NCI-H1092 (cell line): Measurements from ENCODE around the gene GPC6.

Experiments
- DNase-seq: peaks from one replicate; lab custom pipeline; 2025; lab: John Stamatoyannopoulos, UW

Gene GPC6

DNA sequence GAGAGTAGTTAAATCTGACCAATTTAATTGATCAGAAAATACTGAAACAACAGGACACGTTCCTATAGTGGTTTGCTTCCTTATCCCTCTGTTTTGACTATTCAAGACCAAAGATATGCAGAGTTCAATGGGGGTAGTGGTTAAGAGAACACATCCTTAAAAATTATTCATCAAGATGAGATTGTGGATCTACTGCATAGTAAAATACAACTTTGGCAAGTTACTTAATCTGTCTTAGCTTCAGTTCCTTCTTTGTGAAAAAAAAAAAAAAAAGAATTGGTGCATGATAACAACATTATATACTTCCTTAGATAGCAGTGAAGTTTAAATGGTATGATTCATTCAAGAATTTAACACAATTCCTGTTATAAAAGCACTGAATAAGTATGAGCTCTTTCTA lies 700.8 kb downstream of the GPC6 start:
- no peak for DNase-seq

- no peak for DNase-seq
These were observed 706.3 kb downstream of the GPC6 start for GRCh38 chr13:93932901-93933300.

DNA sequence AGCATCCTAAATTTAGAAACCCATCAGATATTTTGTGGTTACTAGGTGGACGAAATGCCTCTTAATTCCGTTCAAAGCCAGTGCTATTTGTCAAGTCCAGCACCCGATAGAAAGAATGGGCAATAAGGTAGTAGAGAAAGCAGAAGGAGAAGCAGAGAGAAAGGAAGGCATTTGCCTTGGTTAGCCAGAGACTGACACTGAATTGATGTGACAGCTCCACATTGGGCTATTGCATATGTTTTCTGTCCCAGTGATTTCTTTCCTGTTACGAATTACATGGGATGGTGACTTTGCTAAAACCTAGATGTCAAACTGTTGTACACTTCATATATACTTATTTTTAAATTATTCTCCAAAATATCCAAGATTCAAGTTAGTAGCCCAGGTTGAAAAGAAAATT lies 710.3 kb downstream of the GPC6 start:
- DNase-seq, result no peak

GRCh38 chr13:93941444-93941843 lies 714.8 kb downstream of the GPC6 start:
- no peak for DNase-seq

GRCh38 chr13:93942016-93942415 lies 715.4 kb downstream of the GPC6 start:
- no peak for DNase-seq

DNA sequence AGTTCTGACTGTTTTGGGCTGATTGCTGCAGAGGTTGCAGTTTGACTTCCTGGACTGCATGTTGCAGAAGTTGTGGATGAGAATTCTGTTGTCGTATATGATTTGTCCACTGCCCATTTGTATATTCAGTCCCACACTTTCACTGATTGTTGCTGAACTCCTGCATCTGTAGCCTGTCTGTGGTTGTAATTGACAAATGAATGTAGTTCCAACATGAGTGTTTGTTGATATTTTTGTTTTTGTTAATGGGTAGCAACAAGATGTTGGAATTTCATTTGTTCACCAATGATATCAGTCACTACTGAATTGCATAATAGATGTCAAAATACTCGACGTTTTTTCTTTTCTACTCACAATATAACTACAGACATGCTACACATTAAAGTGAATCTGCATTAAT lies 719.0 kb downstream of the GPC6 start:
- no peak for DNase-seq

GRCh38 chr13:93946994-93947393 lies 720.4 kb downstream of the GPC6 start:
- DNase-seq, result no peak

GRCh38 chr13:93947651-93948050 lies 721.0 kb downstream of the GPC6 start:
- no peak for DNase-seq

DNA sequence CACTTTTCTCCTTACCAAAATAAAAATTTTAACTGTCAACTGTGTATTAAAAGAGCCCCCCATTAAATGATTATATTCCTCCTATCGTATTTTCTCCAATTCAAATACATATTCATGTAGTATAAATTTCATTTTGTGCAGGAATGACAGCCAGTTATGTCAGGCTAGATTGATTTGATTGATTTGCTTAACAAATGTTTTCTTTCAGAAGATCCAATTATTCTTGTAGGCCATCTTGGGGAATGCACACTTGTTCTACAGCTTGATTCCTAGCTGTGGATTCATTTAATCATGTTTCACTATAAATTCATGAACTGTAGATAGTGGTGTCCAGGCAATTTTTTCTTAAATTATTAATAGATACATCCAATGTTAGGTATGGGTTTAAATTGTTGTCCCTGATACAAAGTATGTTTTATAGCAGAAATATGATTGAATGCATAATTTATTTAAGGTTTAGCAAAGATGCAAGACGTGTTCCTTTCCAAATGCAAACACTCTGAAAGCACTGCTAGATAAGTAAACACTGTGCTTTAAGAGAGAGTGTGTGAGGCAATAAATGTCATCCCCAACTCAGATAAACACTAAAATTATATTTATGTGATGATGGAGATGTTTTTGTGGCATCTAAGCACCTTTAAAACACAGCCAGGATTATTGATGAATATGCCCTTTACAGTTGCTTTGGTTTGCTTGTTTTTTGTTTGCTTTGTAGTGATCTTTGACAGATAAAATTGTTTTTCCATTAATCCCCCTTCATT lies 721.7 kb downstream of the GPC6 start:
- DNase-seq, result no peak

- no peak for DNase-seq
These were observed 724.5 kb downstream of the GPC6 start for GRCh38 chr13:93951108-93951507.

GRCh38 chr13:93951951-93952350 lies 725.3 kb downstream of the GPC6 start:
- no peak for DNase-seq

GRCh38 chr13:93953841-93954240 lies 727.2 kb downstream of the GPC6 start:
- DNase-seq, result no peak

- DNase-seq, result no peak
These were observed 729.3 kb downstream of the GPC6 start for GRCh38 chr13:93955904-93956303.

- DNase-seq, result no peak
These were observed 729.8 kb downstream of the GPC6 start for GRCh38 chr13:93956426-93956825.

GRCh38 chr13:93957371-93957770 lies 730.8 kb downstream of the GPC6 start:
- DNase-seq, result no peak

DNA sequence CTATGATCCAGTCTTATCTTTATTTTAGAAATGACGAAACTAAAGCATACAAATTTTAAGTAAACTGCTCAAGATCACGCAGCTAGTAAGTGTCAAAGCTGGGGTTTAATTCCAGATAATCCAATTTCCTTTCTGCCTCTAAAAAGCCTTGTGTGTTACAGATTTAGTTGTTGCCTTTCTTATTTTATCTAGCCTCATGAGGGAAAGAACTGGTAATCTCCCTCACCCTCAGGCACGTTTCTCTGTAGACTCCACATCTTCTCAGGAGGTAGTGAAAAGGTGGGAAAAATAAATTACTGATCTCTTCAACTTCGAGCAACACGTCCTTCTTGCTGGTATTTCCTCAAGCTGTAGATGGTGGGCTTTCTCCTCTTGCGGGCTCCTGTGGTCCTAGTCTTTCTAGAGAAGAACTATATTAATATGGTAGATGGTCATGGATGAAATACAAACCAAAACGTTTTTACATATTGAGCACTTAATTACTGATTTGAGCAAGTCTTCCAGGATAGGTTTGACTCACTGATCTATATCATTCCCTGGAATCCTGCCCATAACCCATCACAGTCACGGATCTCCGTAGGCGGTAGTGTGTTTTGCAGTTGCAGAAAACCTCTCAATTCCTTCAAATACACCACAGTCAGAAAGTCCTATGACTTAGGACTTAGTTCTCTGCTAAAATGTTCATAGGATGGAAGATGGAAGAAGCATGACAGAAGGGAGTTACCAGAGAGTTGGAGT lies 733.4 kb downstream of the GPC6 start:
- no peak for DNase-seq

DNA sequence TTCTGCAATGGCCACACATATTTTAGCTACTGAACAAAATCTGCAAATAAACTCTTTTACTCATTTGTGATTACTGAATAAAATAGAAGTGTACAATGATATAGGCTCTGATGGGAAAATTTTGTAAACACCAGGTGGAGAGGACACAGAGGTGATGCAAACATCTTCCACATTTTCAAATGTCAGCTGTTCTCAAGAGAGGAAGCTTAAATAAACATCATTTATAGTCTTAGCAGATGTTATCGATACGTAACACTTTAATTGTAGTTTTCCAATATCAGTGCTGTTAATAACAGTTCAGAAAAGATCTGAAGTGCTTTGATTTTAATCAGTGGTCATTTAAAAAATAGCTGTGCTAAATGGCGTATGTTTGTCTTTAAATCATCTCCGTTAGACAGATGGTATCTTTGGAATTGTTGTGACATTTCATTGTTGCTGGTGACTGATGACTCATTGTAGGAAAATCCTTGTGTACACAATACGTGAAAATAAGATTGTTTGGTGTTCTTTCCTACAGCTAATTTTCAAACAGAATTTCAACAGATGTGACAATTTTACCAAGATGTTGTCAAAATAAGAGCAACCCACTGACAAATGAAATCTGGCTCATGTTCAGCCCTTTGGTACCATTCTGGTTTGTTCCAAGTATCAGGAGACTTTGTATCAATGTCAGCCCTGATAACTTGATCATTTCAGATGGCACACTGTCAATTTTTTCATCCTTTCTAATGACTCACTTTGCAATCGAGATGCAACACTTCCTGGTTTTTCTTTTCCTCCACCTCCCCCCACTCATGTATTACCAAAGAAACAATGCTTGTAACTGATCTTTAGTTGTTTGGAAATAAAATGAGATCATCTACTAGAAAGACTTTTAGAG lies 736.9 kb downstream of the GPC6 start:
- no peak for DNase-seq

DNA sequence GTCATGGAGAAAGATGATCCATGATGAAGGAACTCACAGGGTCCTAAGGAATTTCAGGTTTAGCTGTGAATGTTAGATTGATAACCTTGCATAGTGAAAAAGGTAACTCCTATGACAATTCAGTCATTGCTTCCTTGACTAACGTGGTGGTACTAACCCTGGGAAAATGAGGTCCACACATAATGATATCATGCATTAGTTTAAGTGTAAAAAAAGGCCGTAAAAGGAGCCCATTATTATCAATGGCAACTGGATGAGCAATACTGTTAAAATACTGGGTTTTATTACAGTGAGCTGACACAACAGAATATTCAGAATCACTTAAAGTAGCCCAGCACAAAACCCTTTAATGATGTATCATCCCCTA lies 737.5 kb downstream of the GPC6 start:
- DNase-seq, result no peak

DNA sequence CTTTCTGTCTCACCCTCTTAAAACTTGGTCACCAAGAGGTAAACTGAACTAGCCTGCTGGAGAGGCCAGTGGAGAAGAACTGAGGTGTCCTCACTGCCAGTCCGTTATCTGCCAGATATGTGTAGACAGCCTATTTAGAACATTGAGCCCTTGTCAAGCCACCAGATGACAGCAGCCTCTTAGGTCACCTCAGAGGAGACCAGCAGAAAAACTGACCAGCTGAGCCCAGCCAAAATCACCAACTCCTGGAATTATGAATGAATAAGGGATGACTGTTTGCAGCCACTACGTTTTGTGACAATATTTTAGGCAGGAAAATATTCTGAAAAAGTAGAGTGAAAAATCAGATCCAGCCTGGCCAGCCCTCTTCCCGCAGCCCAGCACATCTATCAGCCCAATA lies 739.0 kb downstream of the GPC6 start:
- DNase-seq, result no peak

GRCh38 chr13:93966267-93966936 lies 739.8 kb downstream of the GPC6 start:
- DNase-seq, result no peak

DNA sequence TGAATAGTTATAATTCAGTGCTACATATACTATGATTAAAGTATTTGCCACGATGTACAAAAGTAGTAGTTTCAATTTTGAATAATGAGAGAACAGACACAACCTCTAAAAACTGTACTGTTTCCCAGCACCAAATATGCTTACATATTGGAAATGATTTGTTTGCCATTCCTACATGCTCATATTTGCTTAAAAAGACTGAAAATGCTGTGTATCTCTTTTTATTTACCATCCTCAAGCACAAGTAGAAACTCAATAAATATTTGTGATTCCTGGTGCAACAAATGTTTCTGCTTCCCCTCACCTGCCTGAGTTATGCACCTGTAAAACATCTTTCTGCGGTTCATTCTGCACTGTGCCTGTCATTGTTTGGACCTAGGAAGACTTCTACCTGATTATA lies 740.7 kb downstream of the GPC6 start:
- DNase-seq, result no peak

DNA sequence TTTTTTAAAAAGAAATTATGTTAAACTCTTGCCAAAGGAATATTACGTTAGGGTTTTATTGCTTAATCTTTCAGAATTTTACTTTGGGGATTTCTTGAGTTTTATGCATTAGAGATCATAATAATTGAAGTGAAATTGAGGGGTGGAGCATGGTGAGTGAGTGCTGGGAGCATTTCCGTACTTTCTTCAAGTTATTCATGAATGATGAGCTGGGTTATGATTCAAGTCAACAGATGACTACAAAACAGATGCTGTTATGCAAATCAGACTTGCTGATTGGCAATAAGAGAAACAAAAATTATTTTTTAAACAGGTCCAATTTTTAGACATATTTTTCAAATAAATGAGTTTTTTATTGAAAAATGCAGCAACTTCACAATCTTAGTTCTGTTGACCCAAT lies 748.6 kb downstream of the GPC6 start:
- no peak for DNase-seq
